ENCODE results near the gene DOP1B.
A peak's percentile ranks its signal among the peaks of the same experiment; 100 is the strongest.
"Not testable (repeated sequence)": the region's sequence is repeated elsewhere in the genome, so short reads cannot be mapped to it uniquely, and the experiment has no call there.

Gene DOP1B

DNA sequence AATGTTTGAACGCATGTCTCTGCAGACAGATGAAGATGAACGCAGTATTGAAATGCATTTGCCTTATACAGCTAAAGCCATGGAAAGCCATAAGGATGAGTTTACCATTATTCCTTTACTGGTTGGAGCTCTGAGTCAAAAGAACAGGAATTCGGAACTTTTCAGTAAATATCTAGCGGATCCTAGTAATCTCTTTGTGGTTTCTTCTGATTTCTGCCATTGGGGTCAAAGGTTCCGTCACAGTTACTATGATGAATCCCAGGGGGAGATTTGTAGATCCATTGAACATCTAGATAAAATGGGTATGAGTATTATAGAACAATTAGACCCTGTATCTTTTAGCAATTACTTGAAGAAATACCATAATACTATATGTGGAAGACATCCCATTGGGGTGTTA is 25.8 kb upstream of the DOP1B start:
- not testable (repeated sequence) for H3K27ac ChIP-seq (ENCODE audit: low read depth, low read length); H3K23ac ChIP-seq (ENCODE audit: low read length); H2AK5ac ChIP-seq (ENCODE audit: low read length); H2BK5ac ChIP-seq (ENCODE audit: low read depth, low read length, poor library complexity); H2BK12ac ChIP-seq (ENCODE audit: low read length); H4K8ac ChIP-seq (ENCODE audit: low read depth, low read length); H3K4me1 ChIP-seq (ENCODE audit: control insufficient read depth in 1 of 2, insufficient read depth in 2 of 2, low read length in 2 of 2); H2BK120ac ChIP-seq (ENCODE audit: insufficient read depth, low read length, poor library complexity); H3K9ac ChIP-seq (ENCODE audit: low read length); H3K4me3 ChIP-seq (ENCODE audit: low read depth, low read length); H3K4ac ChIP-seq (ENCODE audit: low read depth, low read length); H3K79me2 ChIP-seq (ENCODE audit: control insufficient read depth, insufficient read depth, low read length, poor library complexity); H2AFZ ChIP-seq (ENCODE audit: insufficient read depth, low read length, poor library complexity); H3K79me1 ChIP-seq (ENCODE audit: low read length); H3K18ac ChIP-seq (ENCODE audit: low read length); H3K27me3 ChIP-seq (ENCODE audit: insufficient read depth, low read length); H3K14ac ChIP-seq (ENCODE audit: low read length); H3K36me3 ChIP-seq (ENCODE audit: control insufficient read depth in 1 of 2, insufficient read depth in 2 of 2, low read length in 2 of 2); H4K91ac ChIP-seq (ENCODE audit: low read depth, low read length); H4K12ac ChIP-seq (ENCODE audit: low read depth, low read length); H3K4me2 ChIP-seq (ENCODE audit: low read length); DNase-seq; H3K9me3 ChIP-seq (ENCODE audit: insufficient read depth, low read depth, low read length)
- no CpG with 5 or more reads among the region's 5 CpGs for WGBS (ENCODE audit: extremely low coverage, insufficient coverage, insufficient read length)

DNA sequence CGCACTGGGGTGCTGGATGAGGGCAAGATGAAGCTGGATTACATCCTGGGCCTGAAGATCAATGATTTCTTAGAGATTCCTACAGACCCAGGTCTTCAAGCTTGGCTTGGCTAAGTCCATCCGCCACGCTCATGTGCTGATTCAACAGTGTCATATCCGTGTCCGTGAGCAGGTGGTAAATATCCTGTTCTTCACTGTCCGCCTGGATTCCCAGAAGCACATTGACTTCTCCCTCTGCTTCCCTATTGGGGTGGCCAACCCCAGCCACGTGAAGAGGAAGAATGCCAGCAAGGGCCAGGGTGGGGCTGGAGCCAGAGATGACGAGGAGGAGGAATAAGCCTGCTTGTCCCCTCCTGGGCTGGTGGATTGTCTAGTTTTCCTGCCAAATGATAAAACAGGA is 23.9 kb upstream of the DOP1B start:
- DNase-seq = no peak

DNA sequence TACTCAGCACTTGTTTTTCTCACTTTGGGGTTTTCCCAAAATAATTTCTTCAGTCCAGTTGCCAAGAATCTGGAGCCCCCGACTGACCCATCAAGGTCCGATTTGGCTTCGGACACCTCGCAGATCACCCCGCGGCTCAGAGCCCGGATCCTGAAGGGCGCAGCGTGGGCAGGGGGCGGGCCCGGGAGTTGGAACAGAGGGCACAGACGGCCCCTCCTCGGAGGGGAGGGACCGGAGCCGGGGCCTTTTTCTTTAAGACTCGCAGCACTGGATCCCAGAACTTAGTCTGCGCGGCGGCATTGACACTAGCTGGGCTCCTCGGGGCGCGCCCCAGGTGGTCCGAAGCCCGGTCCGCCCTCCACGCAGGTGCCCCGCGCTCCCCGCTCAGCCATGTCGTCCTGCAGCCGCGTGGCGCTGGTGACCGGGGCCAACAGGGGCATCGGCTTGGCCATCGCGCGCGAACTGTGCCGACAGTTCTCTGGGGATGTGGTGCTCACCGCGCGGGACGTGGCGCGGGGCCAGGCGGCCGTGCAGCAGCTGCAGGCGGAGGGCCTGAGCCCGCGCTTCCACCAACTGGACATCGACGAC is 21.7 kb upstream of the DOP1B start, which contains the start of gene CBR3:
TSS of gene CBR3 (plus strand) at position 277 of the 588 bp plus-strand sequence. CDS start at position 391, 114 bp downstream.
- Histone ChIP-seq H2BK5ac (ENCODE audit: low read depth, low read length, poor library complexity) (no peak within 1 kb of the TSS), H2AK5ac (ENCODE audit: low read length) (no peak within 1 kb of the TSS), H3K4ac (ENCODE audit: low read depth, low read length) (no peak within 1 kb of the TSS), H3K23ac (ENCODE audit: low read length) (no peak within 1 kb of the TSS), H3K9me3 (ENCODE audit: insufficient read depth, low read depth, low read length) (peaks cover 3% of the 10 kb centered on the region), H3K79me2 (ENCODE audit: control insufficient read depth, insufficient read depth, low read length, poor library complexity) (peaks cover 2% of the 10 kb centered on the region), H2BK120ac (ENCODE audit: insufficient read depth, low read length, poor library complexity) (no peak within 1 kb of the TSS), H3K27me3 (ENCODE audit: insufficient read depth, low read length) (peaks cover 7% of the 10 kb centered on the region), H3K4me2 (ENCODE audit: low read length) (peak within 1 kb of the TSS; percentile 97), H2AFZ (ENCODE audit: insufficient read depth, low read length, poor library complexity) (peak within 1 kb of the TSS; percentile 61), H3K4me3 (ENCODE audit: low read depth, low read length) (peak within 1 kb of the TSS; percentile 55), H4K8ac (ENCODE audit: low read depth, low read length) (peak within 1 kb of the TSS; percentile 34), H3K4me1 (ENCODE audit: control insufficient read depth in 1 of 2, insufficient read depth in 2 of 2, low read length in 2 of 2) (peaks cover 7 to 14% of the 10 kb centered on the region in 2 experiments), H4K12ac (ENCODE audit: low read depth, low read length) (peak within 1 kb of the TSS; percentile 17), H3K14ac (ENCODE audit: low read length) (peak within 1 kb of the TSS; percentile 57), H3K27ac (ENCODE audit: low read depth, low read length) (peak within 1 kb of the TSS; percentile 12), H3K36me3 (ENCODE audit: control insufficient read depth in 1 of 2, insufficient read depth in 2 of 2, low read length in 2 of 2) (peaks cover 0 to 3% of the 10 kb centered on the region in 2 experiments), H3K18ac (ENCODE audit: low read length) (no peak within 1 kb of the TSS), H4K91ac (ENCODE audit: low read depth, low read length) (peak within 1 kb of the TSS; percentile 16), H3K79me1 (ENCODE audit: low read length) (peaks cover 6% of the 10 kb centered on the region), H2BK12ac (ENCODE audit: low read length) (no peak within 1 kb of the TSS), H3K9ac (ENCODE audit: low read length) (no peak within 1 kb of the TSS)
- WGBS (ENCODE audit: extremely low coverage, insufficient coverage, insufficient read length) = no CpG with 5 or more reads among the region's 53 CpGs
- no peak for DNase-seq

More for the DNA sequence above, 23.9 kb upstream of the DOP1B start:
- H3K23ac ChIP-seq (ENCODE audit: low read length) = no peak overlapping the region
- no peak overlapping the region for H4K91ac ChIP-seq (ENCODE audit: low read depth, low read length)
- H3K14ac ChIP-seq (ENCODE audit: low read length) = no peak overlapping the region
- no peak overlapping the region for H3K4me2 ChIP-seq (ENCODE audit: low read length)
- H3K9me3 ChIP-seq (ENCODE audit: insufficient read depth, low read depth, low read length) = peaks cover 3% of the 10 kb centered on the region
- peaks cover 2% of the 10 kb centered on the region for H3K79me2 ChIP-seq (ENCODE audit: control insufficient read depth, insufficient read depth, low read length, poor library complexity)
- no peak overlapping the region for H3K9ac ChIP-seq (ENCODE audit: low read length)
- H3K36me3 ChIP-seq (ENCODE audit: control insufficient read depth in 1 of 2, insufficient read depth in 2 of 2, low read length in 2 of 2) = peaks cover 0 to under 1% of the 10 kb centered on the region in 2 experiments
- H2AK5ac ChIP-seq (ENCODE audit: low read length) = no peak overlapping the region
- no peak overlapping the region for H2BK120ac ChIP-seq (ENCODE audit: insufficient read depth, low read length, poor library complexity)
- H3K18ac ChIP-seq (ENCODE audit: low read length) = no peak overlapping the region
- no peak overlapping the region for H4K8ac ChIP-seq (ENCODE audit: low read depth, low read length)
- H2BK12ac ChIP-seq (ENCODE audit: low read length) = no peak overlapping the region
- H2AFZ ChIP-seq (ENCODE audit: insufficient read depth, low read length, poor library complexity) = no peak overlapping the region
- no peak overlapping the region for H3K4ac ChIP-seq (ENCODE audit: low read depth, low read length)
- H2BK5ac ChIP-seq (ENCODE audit: low read depth, low read length, poor library complexity) = no peak overlapping the region
- peaks cover 6% of the 10 kb centered on the region for H3K79me1 ChIP-seq (ENCODE audit: low read length)
- no peak overlapping the region for H4K12ac ChIP-seq (ENCODE audit: low read depth, low read length)
- no CpG with 5 or more reads among the region's 8 CpGs for WGBS (ENCODE audit: extremely low coverage, insufficient coverage, insufficient read length)
- peaks cover 7 to 14% of the 10 kb centered on the region in 2 experiments for H3K4me1 ChIP-seq (ENCODE audit: control insufficient read depth in 1 of 2, insufficient read depth in 2 of 2, low read length in 2 of 2)
- no peak overlapping the region for H3K27ac ChIP-seq (ENCODE audit: low read depth, low read length)
- peaks cover 7% of the 10 kb centered on the region for H3K27me3 ChIP-seq (ENCODE audit: insufficient read depth, low read length)
- H3K4me3 ChIP-seq (ENCODE audit: low read depth, low read length) = no peak overlapping the region

DNA sequence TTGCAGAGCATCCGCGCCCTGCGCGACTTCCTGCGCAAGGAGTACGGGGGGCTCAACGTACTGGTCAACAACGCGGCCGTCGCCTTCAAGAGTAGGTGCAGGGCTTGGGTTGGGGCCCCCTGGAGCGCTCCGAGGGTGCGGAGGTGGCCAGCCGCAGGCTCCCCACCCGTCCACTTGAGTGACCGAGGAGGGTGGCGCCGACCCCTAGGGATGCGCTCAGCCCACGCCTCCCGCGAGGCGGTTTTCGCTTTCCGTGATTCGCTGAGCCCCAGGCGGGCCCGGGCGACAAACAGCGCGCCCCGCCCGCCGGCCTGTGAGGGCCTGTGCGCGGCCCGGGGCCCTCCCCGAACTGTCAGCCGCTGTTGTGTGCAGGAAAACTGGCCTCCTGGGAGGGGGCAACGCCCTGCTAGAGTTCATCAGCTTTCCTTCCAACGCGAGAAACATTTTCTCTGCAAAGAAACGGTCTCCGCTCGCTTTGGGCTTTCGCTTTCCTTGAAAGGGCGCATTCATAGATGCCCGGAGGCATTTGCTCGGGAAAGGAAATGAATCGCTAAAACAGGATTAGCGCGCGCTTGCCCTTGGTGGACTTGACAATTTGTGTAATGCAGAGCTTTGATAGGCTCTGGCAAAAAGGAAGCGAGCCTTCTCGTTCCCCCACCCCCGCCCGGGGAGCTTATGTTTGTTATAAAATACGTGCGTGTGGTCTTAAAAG is 21.1 kb upstream of the DOP1B start:
- Histone ChIP-seq H3K18ac (ENCODE audit: low read length) (no peak overlapping the region), H2BK5ac (ENCODE audit: low read depth, low read length, poor library complexity) (no peak overlapping the region), H3K9ac (ENCODE audit: low read length) (no peak overlapping the region), H3K36me3 (ENCODE audit: control insufficient read depth in 1 of 2, insufficient read depth in 2 of 2, low read length in 2 of 2) (peaks cover 0 to 4% of the 10 kb centered on the region in 2 experiments), H3K79me1 (ENCODE audit: low read length) (peaks cover 6% of the 10 kb centered on the region), H3K4me1 (ENCODE audit: control insufficient read depth in 1 of 2, insufficient read depth in 2 of 2, low read length in 2 of 2) (peaks cover 7 to 14% of the 10 kb centered on the region in 2 experiments), H4K91ac (ENCODE audit: low read depth, low read length) (peak overlapping the region; percentile 16), H2AK5ac (ENCODE audit: low read length) (no peak overlapping the region), H3K9me3 (ENCODE audit: insufficient read depth, low read depth, low read length) (peaks cover 3% of the 10 kb centered on the region), H4K12ac (ENCODE audit: low read depth, low read length) (peak overlapping the region; percentile 17), H3K27me3 (ENCODE audit: insufficient read depth, low read length) (peaks cover 7% of the 10 kb centered on the region), H2BK120ac (ENCODE audit: insufficient read depth, low read length, poor library complexity) (no peak overlapping the region), H3K4me3 (ENCODE audit: low read depth, low read length) (peak overlapping the region; percentile 55), H3K27ac (ENCODE audit: low read depth, low read length) (peak overlapping the region; percentile 12), H3K23ac (ENCODE audit: low read length) (no peak overlapping the region), H2AFZ (ENCODE audit: insufficient read depth, low read length, poor library complexity) (peak overlapping the region; percentile 61), H2BK12ac (ENCODE audit: low read length) (no peak overlapping the region), H3K14ac (ENCODE audit: low read length) (no peak overlapping the region), H3K79me2 (ENCODE audit: control insufficient read depth, insufficient read depth, low read length, poor library complexity) (peaks cover 2% of the 10 kb centered on the region), H4K8ac (ENCODE audit: low read depth, low read length) (peak overlapping the region; percentile 34), H3K4ac (ENCODE audit: low read depth, low read length) (no peak overlapping the region), H3K4me2 (ENCODE audit: low read length) (peak overlapping the region; percentile 97)
- WGBS (ENCODE audit: extremely low coverage, insufficient coverage, insufficient read length) = no CpG with 5 or more reads among the region's 60 CpGs
- DNase-seq = peak; percentile 69 to 83
